ENCODE measurements around the gene NOL3. TPM values are rescaled to one million over a fixed set of nuclear protein-coding genes. Genes with fewer than 3 reads are reported as not detected.
A peak's percentile ranks its signal among the peaks of the same experiment; 100 is the strongest.

The NOL3 gene
- total and polyA plus RNA-seq, 9 of the 15 experiments (the other 6 are each of a cell fraction or from before 2014, with no cell fraction given), result 0.45 to 14.0 (median 5.4) TPM

DNA sequence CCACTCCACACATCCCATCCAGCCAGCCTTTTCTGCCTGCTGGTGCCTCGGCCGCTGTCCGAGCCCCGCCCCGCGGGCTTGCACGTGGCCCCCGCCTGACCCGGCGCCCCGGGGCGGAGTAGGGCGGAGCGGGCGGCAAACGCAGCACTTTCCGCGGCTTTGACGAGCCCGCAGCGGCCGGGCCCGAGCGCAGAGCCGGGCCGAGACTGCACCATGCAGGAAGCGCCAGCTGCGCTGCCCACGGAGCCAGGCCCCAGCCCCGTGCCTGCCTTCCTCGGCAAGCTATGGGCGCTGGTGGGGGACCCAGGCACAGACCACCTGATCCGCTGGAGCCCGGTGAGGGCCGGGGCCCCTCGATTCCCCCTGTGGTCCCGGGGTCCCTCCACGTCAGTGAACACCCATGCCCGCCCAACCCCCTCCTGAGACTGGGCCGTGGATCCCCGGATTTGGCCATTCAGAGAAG lies 5.7 kb upstream of the NOL3 start, which contains the start of gene HSF4 (continued):
- TF ChIP-seq, protein P1, sequence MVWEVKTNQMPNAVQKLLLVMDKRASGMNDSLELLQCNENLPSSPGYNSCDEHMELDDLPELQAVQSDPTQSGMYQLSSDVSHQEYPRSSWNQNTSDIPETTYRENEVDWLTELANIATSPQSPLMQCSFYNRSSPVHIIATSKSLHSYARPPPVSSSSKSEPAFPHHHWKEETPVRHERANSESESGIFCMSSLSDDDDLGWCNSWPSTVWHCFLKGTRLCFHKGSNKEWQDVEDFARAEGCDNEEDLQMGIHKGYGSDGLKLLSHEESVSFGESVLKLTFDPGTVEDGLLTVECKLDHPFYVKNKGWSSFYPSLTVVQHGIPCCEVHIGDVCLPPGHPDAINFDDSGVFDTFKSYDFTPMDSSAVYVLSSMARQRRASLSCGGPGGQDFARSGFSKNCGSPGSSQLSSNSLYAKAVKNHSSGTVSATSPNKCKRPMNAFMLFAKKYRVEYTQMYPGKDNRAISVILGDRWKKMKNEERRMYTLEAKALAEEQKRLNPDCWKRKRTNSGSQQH (CRISPR knock-in tag; IDR thresholded peaks at IDR 0.05), result no peak
- no peak for TF ChIP-seq ZNF589 (CRISPR knock-in tag; IDR thresholded peaks at IDR 0.05; ENCODE audit: low read depth)
- peak; percentile 37; the same call in 1 of the 2 replicates for TF ChIP-seq ETV5 (CRISPR knock-in tag; IDR thresholded peaks at IDR 0.05; ENCODE audit: low read depth)
- no peak for TF ChIP-seq SMAD1 (IDR thresholded peaks at IDR 0.05; ENCODE audit: low read depth, low read length, partially characterized antibody)
- TF ChIP-seq JUND (IDR thresholded peaks at IDR 0.05; ENCODE audit: borderline replicate concordance, low read depth, low read length), result no peak
- no peak; the same call in 2 of the 3 replicates for TF ChIP-seq JUND (tag; IDR thresholded peaks at IDR 0.05; ENCODE audit: borderline replicate concordance, low read depth, low read length)
- TF ChIP-seq THAP7 (CRISPR knock-in tag; IDR thresholded peaks at IDR 0.05), result no peak
- TF ChIP-seq TCF3 (CRISPR knock-in tag; IDR thresholded peaks at IDR 0.05), result no peak
- TF ChIP-seq YBX1 (IDR thresholded peaks at IDR 0.05), result no peak
- TF ChIP-seq, protein P2, sequence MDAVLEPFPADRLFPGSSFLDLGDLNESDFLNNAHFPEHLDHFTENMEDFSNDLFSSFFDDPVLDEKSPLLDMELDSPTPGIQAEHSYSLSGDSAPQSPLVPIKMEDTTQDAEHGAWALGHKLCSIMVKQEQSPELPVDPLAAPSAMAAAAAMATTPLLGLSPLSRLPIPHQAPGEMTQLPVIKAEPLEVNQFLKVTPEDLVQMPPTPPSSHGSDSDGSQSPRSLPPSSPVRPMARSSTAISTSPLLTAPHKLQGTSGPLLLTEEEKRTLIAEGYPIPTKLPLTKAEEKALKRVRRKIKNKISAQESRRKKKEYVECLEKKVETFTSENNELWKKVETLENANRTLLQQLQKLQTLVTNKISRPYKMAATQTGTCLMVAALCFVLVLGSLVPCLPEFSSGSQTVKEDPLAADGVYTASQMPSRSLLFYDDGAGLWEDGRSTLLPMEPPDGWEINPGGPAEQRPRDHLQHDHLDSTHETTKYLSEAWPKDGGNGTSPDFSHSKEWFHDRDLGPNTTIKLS (IDR thresholded peaks at IDR 0.05; ENCODE audit: borderline replicate concordance, low read depth), result peak; percentile 44; the same call in 1 of the 2 replicates
- no peak for TF ChIP-seq HMG20B (CRISPR knock-in tag; IDR thresholded peaks at IDR 0.05)
- TF ChIP-seq PTBP1 (IDR thresholded peaks at IDR 0.05; ENCODE audit: low read depth, low read length), result 0 out of 2 replicates have a peak, but pooled peaks have one; percentile 46
- TF ChIP-seq U2AF1 (optimal IDR thresholded peaks at IDR 0.05; ENCODE audit: low read depth, low read length), result peak; percentile 61
- no peak for TF ChIP-seq KAT2B (IDR thresholded peaks at IDR 0.05; ENCODE audit: low read depth, low read length)
- no peak for TF ChIP-seq C11orf30 (IDR thresholded peaks at IDR 0.05; ENCODE audit: low read depth)
- TF ChIP-seq GTF2E2 (tag; IDR thresholded peaks at IDR 0.05), result no peak
- TF ChIP-seq POLR2B (IDR thresholded peaks at IDR 0.05; ENCODE audit: low read depth, partially characterized antibody), result no peak
- no peak for TF ChIP-seq SLC30A9 (CRISPR knock-in tag; IDR thresholded peaks at IDR 0.05)
- no peak for TF ChIP-seq ETV6 (IDR thresholded peaks at IDR 0.05; ENCODE audit: borderline replicate concordance in 1 of 2, low read depth in 2 of 2, low read length in 1 of 2)
- no peak for TF ChIP-seq ETV6 (CRISPR knock-in tag; IDR thresholded peaks at IDR 0.05; ENCODE audit: borderline replicate concordance)
- no peak for TF ChIP-seq ATF3 (IDR thresholded peaks at IDR 0.05)
- no peak for TF ChIP-seq ATF3 (CRISPR knock-in tag; conservative IDR thresholded peaks at IDR 0.05)
- no peak for TF ChIP-seq ZNF584 (CRISPR knock-in tag; IDR thresholded peaks at IDR 0.05; ENCODE audit: low read depth)
- TF ChIP-seq SMARCA5 (IDR thresholded peaks at IDR 0.05), result no peak
- TF ChIP-seq EP300 (IDR thresholded peaks at IDR 0.05; ENCODE audit: low read length), result no peak
